K562 (cell line): ENCODE measurements around the gene ZSCAN1. TPM values are rescaled to one million over a fixed set of nuclear protein-coding genes. Genes with fewer than 3 reads are reported as not detected.

ENCODE experiments used
- ATAC-seq: fragments of 200-7000 bp; cut with Tn5 transposase; 3 replicates; pipeline ENCODE4 v1.9.1; 2020; ENCODE audit warnings: moderate library complexity
- BruUV-seq: library from RNA; stranded (reverse); fragments of 400-500 nt; replicated peaks from 2 replicates; lab custom pipeline; 2021; lab: Mats Ljungman, UMichigan
- CTCF ChIA-PET: fragments of 300-600 bp; formaldehyde crosslinking; extraction: SDS; loops from one replicate; lab custom pipeline; 2021; ENCODE audit warnings: low intra/inter-chr PET ratio; lab: Yijun Ruan, JAX
- POLR2A ChIA-PET: fragments of 300-600, 350-650 bp; sonication (Branson Sonifier 250); formaldehyde crosslinking; extraction: SDS; loops from one replicate; lab custom pipeline; 2021; ENCODE audit warnings: antibody characterized with exemption, inconsistent platforms; lab: Yijun Ruan, JAX
- DNase-seq, 4 experiments: peaks; one replicate each; pipeline versions ENCODE4 v3.0.0 to v3.0.0-alpha.2; 2011 to 2018; ENCODE audit warnings: low spot score in 3 of 4, mixed read lengths in 3 of 4; ENCODE audit errors: extremely low read depth in 1 of 4
- FAIRE-seq: peaks from 2 replicates; lab custom pipeline; 2011; peaks lifted over from hg19 to GRCh38; lab: Jason Lieb, UNC
- H2AFZ ChIP-seq: 2 replicates; pipeline ENCODE4 v1.6.0; 2011; ENCODE audit warnings: low read depth, low read length, control low read depth, inconsistent platforms
- H3K27ac ChIP-seq: fragments of 200-600 bp; 3 replicates; pipeline ENCODE4 v1.8.0; 2011; ENCODE audit warnings: low read depth, mild to moderate bottlenecking, control low read depth, inconsistent platforms, low read length, moderate library complexity, mixed read lengths; ENCODE audit errors: extremely low read depth
- H3K27me3 ChIP-seq, 2 experiments: fragments of 300-600 bp in 1 of 2; 2 replicates in 1 of 2; 3 replicates in 1 of 2; pipeline versions ENCODE4 v1.6.0 to v1.8.0; 2011; ENCODE audit warnings: inconsistent platforms in 2 of 2, low read length in 2 of 2, mild to moderate bottlenecking in 1 of 2, mixed read lengths in 1 of 2, moderate library complexity in 1 of 2; ENCODE audit not compliant: control insufficient read depth in 2 of 2, insufficient read depth in 2 of 2
- H3K36me3 ChIP-seq: fragments of 300-600 bp; 3 replicates; pipeline ENCODE4 v1.8.0; 2011; ENCODE audit warnings: mild to moderate bottlenecking, low read length, inconsistent platforms; ENCODE audit not compliant: control insufficient read depth, insufficient read depth
- H3K4me1 ChIP-seq, 2 experiments: fragments of 200-600 bp in 1 of 2; replicated peaks in 1 of 2; 2 replicates in 1 of 2; 3 replicates in 1 of 2; pipeline versions ENCODE4 v1.5.1 to v1.8.0; 2011; ENCODE audit warnings: inconsistent platforms in 2 of 2, low read length in 2 of 2, mild to moderate bottlenecking in 1 of 2, mixed read lengths in 1 of 2, moderate library complexity in 1 of 2; ENCODE audit not compliant: control insufficient read depth in 2 of 2, insufficient read depth in 2 of 2
- H3K4me2 ChIP-seq: 2 replicates; pipeline ENCODE4 v1.6.1; 2011; ENCODE audit warnings: low read length, control low read depth, inconsistent platforms, mixed read lengths; ENCODE audit not compliant: insufficient read depth
- H3K4me3 ChIP-seq: fragments of 200-600 bp; sonication (generic), shearing (Covaris generic); 2 replicates; pipeline ENCODE4 v1.5.1; 2016; ENCODE audit warnings: control low read depth, inconsistent platforms
- H3K79me2 ChIP-seq: fragments of 200-600 bp; 3 replicates; pipeline ENCODE4 v1.8.0; 2011; ENCODE audit warnings: low read length, inconsistent platforms; ENCODE audit not compliant: control insufficient read depth, insufficient read depth
- H3K9ac ChIP-seq, 2 experiments: 2 replicates each; pipeline versions ENCODE4 v1.6.0 to v1.6.1; 2011; ENCODE audit warnings: low read depth in 2 of 2, low read length in 2 of 2, control low read depth in 1 of 2, inconsistent platforms in 1 of 2, mild to moderate bottlenecking in 1 of 2, mixed read lengths in 1 of 2; ENCODE audit not compliant: insufficient read depth in 1 of 2
- H3K9me1 ChIP-seq: one replicate; pipeline ENCODE4 v1.6.0; 2011; ENCODE audit warnings: inconsistent platforms, mild to moderate bottlenecking, low read length, moderate library complexity; ENCODE audit not compliant: control insufficient read depth, insufficient read depth
- H3K9me3 ChIP-seq: replicated peaks from 2 replicates; pipeline ENCODE4 v1.5.1; 2011; ENCODE audit warnings: low read depth, low read length, inconsistent platforms; ENCODE audit not compliant: control insufficient read depth, insufficient read depth
- H4K20me1 ChIP-seq: replicated peaks from 2 replicates; pipeline ENCODE4 v1.6.1; 2011; ENCODE audit warnings: low read length, inconsistent platforms, mixed read lengths; ENCODE audit not compliant: control insufficient read depth, insufficient read depth
- EZH2 ChIP-seq: IDR thresholded peaks from 2 replicates; pipeline ENCODE4 v1.6.1; 2012; ENCODE audit warnings: low read depth, mild to moderate bottlenecking, inconsistent platforms, low read length, borderline replicate concordance
- HMG20A ChIP-seq: fragments of 450-650 bp; formaldehyde crosslinking; conservative IDR thresholded peaks from 2 replicates; pipeline ENCODE4 v1.4.0; 2020; ENCODE audit warnings: mild to moderate bottlenecking, mixed read lengths
- MEF2A ChIP-seq: IDR thresholded peaks from 2 replicates; pipeline ENCODE4 v1.6.1; 2011; ENCODE audit warnings: low read depth, mild to moderate bottlenecking, low read length, moderate library complexity; ENCODE audit not compliant: control insufficient read depth
- MLLT1 ChIP-seq, 2 experiments: fragments of 450-650 bp; IDR thresholded peaks; 2 replicates each; pipeline ENCODE4 v1.6.1; 2016
- NR3C1 ChIP-seq: sonication (generic); formaldehyde crosslinking; IDR thresholded peaks from 2 replicates; pipeline ENCODE4 v1.8.1; 2022; ENCODE audit warnings: missing genetic modification reagents
- POU5F1 ChIP-seq: fragments of 150-350 bp; IDR thresholded peaks from 2 replicates; pipeline ENCODE4 v1.6.1; 2014; ENCODE audit warnings: borderline replicate concordance, low read length, low read depth, mild to moderate bottlenecking; ENCODE audit not compliant: partially characterized antibody
- RBFOX2 ChIP-seq: fragments of 200-400 bp; formaldehyde crosslinking; IDR thresholded peaks from 2 replicates; pipeline ENCODE4 v1.6.1; 2017; ENCODE audit warnings: low read depth, mild to moderate bottlenecking, low read length, moderate library complexity
- SMAD1 ChIP-seq: fragments of 150-350 bp; IDR thresholded peaks from 2 replicates; pipeline ENCODE4 v1.6.1; 2014; ENCODE audit warnings: low read length, low read depth; ENCODE audit not compliant: partially characterized antibody
- SRSF3 ChIP-seq: fragments of 200-400 bp; formaldehyde crosslinking; IDR thresholded peaks from 2 replicates; pipeline ENCODE4 v1.6.1; 2016; ENCODE audit warnings: mild to moderate bottlenecking, low read length, moderate library complexity; ENCODE audit not compliant: insufficient read depth
- ZNF551 ChIP-seq: fragments of 250-450 bp; sonication (Bioruptor Pico); IDR thresholded peaks from 2 replicates; pipeline ENCODE4 v1.5.0; 2021; ENCODE audit warnings: mild to moderate bottlenecking, moderate library complexity
- ZNF583 ChIP-seq: fragments of 250-450 bp; sonication (Bioruptor Pico); IDR thresholded peaks from 2 replicates; pipeline ENCODE4 v1.4.0; 2020
- ZNF785 ChIP-seq: fragments of 250-450 bp; sonication (Bioruptor Pico); IDR thresholded peaks from 2 replicates; pipeline ENCODE4 v1.4.0; 2020; ENCODE audit warnings: mild to moderate bottlenecking
- WGBS: fragments of 100-300 bp; shearing (Covaris generic); methylation state at CpG from one replicate; pipeline ENCODE4 v1.1.6; 2016; ENCODE audit warnings: low coverage, mixed read lengths; ENCODE audit not compliant: insufficient coverage; ENCODE audit errors: missing lambda C conversion rate; 5-methylcytosine and 5-hydroxymethylcytosine counted together
- in situ Hi-C: fragments of 300-500 bp; cut with MboI; formaldehyde crosslinking; loops from 4 replicates; pipeline ENCODE4 v1.15.0; 2018; ENCODE audit warnings: inconsistent platforms, mixed read lengths
- intact Hi-C: fragments of 100-400 bp; cut with micrococcal nuclease; formaldehyde crosslinking; loops from 2 replicates; pipeline ENCODE4 v1.14.2; 2022
- polyA plus RNA-seq, 8 experiments: library from polyadenylated mRNA; depleted of rRNA in 4 of 8; stranded (reverse) in 5 of 8; unstranded in 3 of 8; fragments of >200 nt; fragmentation: Nextera tagmentation in 2 of 8; fragmentation: Illumina TruSeq in 1 of 8; extraction: Ambion mirVana in 2 of 8; extraction: Trizol in 1 of 8; gene quantifications; 2 replicates each; pipeline versions ENCODE4 v1.2.1 to v1.2.3, GENCODE V29; 2011 to 2014; ENCODE audit warnings: inconsistent platforms in 1 of 8, missing spikeins in 1 of 8
- total RNA-seq, 7 experiments: library from RNA; depleted of rRNA in 6 of 7; stranded (reverse); fragments of >200 nt in 6 of 7; fragmentation: Illumina TruSeq in 2 of 7; extraction: Trizol in 2 of 7; gene quantifications; 2 replicates each; pipeline versions ENCODE4 v1.2.1 to v1.2.3, GENCODE V29; 2011 to 2021; ENCODE audit warnings: low replicate concordance in 1 of 7
- TF ChIP-seq, protein P1 (sequence below): fragments of 450-650 bp; IDR thresholded peaks from 2 replicates; pipeline ENCODE4 v1.6.1; 2016
- TF ChIP-seq, protein P2 (sequence below), 3 experiments: fragments of 200-800 bp in 1 of 3; sonication (Bioruptor generic) in 1 of 3; sonication (generic) in 1 of 3; formaldehyde crosslinking in 1 of 3; IDR thresholded peaks; 2 replicates each; pipeline versions ENCODE4 v1.6.1 to v1.8.0; 2016 to 2022; ENCODE audit warnings: mild to moderate bottlenecking in 2 of 3, missing compliant biosample characterization in 2 of 3, missing genetic modification characterization in 2 of 3, missing genetic modification reagents in 1 of 3

Gene ZSCAN1
- total and polyA plus RNA-seq, 9 of the 15 experiments (the other 6 are each of a cell fraction or from before 2014, with no cell fraction given) = not detected

DNA sequence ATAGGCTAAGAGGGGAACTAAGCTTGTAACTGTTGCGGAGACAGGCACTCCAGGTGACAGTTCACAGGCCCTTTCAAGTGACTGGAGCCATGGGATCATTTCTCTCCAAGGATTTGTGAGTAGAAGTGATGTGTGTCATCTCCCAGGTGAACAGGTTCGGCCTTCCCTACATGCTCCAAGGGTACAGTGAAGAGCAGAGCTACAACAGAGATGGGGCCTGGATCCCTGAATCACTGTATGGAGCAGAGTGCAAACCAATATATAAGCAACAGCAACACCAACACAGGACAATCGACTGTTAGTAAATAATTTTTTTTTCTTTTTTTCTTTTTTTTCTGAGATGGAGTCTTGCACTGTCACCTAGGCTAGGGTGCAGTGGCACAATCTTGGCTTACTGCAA, 49.2 kb downstream of the ZSCAN1 start (continued):
- no peak for TF ChIP-seq ZNF785 (CRISPR knock-in tag)
- TF ChIP-seq, all 486 proteins: peak for 0

GRCh38 chr19:58084596-58085347, 50.9 kb downstream of the ZSCAN1 start:
- in situ Hi-C loops = no loop called here
- FAIRE-seq = no peak
- no peak for TF ChIP-seq SRSF3
- no peak for TF ChIP-seq EZH2
- no peak for TF ChIP-seq ZNF583 (CRISPR knock-in tag)
- no peak for TF ChIP-seq RBFOX2
- no peak for TF ChIP-seq MEF2A
- TF ChIP-seq HMG20A = no peak
- TF ChIP-seq, protein P1, sequence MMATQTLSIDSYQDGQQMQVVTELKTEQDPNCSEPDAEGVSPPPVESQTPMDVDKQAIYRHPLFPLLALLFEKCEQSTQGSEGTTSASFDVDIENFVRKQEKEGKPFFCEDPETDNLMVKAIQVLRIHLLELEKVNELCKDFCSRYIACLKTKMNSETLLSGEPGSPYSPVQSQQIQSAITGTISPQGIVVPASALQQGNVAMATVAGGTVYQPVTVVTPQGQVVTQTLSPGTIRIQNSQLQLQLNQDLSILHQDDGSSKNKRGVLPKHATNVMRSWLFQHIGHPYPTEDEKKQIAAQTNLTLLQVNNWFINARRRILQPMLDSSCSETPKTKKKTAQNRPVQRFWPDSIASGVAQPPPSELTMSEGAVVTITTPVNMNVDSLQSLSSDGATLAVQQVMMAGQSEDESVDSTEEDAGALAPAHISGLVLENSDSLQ = no peak
- no peak for TF ChIP-seq NR3C1
- TF ChIP-seq, protein P2, sequence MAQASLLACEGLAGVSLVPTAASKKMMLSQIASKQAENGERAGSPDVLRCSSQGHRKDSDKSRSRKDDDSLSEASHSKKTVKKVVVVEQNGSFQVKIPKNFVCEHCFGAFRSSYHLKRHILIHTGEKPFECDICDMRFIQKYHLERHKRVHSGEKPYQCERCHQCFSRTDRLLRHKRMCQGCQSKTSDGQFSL (CRISPR knock-in tag; IDR thresholded peaks at IDR 0.05) = no peak
- TF ChIP-seq, protein P2 (tag; IDR thresholded peaks at IDR 0.05) = no peak
- TF ChIP-seq MLLT1 (IDR thresholded peaks at IDR 0.05) = no peak
- TF ChIP-seq POU5F1 = no peak
- no peak for TF ChIP-seq SMAD1
- TF ChIP-seq ZNF551 = no peak

More at GRCh38 chr19:58084596-58085347, 50.9 kb downstream of the ZSCAN1 start:
- ATAC-seq (no peak), DNase-seq (no peak)
- no peaks in the 10 kb centered on the region for H3K27me3 ChIP-seq
- POLR2A ChIA-PET = no interaction called here
- no peaks in the 10 kb centered on the region for H3K9me1 ChIP-seq
- no TSS peak for BruUV-seq
- intact Hi-C loops = no loop called here
- no peaks in the 10 kb centered on the region for H3K79me2 ChIP-seq
- H3K4me3 ChIP-seq = no peak overlapping the region
- CTCF ChIA-PET = no interaction called here
- H2AFZ ChIP-seq = no peak overlapping the region
- no peak overlapping the region for H3K4me2 ChIP-seq
- WGBS = 0% methylated on average over 37 of the region's 69 CpGs
- H3K9me3 ChIP-seq = no peaks in the 10 kb centered on the region; the same call in 1 of the 2 replicates
- H3K36me3 ChIP-seq = no peaks in the 10 kb centered on the region
- H4K20me1 ChIP-seq = no peaks in the 10 kb centered on the region
- no peak overlapping the region for H3K27ac ChIP-seq
- peaks cover 0 to 7% of the 10 kb centered on the region in 2 experiments; a peak in 1 of 5 replicates for H3K4me1 ChIP-seq
- H3K9ac ChIP-seq = no peak overlapping the region
